Measurements from ENCODE around the gene TBC1D22A.

GRCh38 chr22:46907241-46908215 lies 145.1 kb downstream of the TBC1D22A start:
- TF ChIP-seq CTCF (IDR thresholded peaks at IDR 0.05): no peak
- no peak for TF ChIP-seq TEAD4 (IDR thresholded peaks at IDR 0.05; ENCODE audit: borderline replicate concordance, insufficient read depth)
- no peak for TF ChIP-seq FOXM1 (IDR thresholded peaks at IDR 0.05; ENCODE audit: low read depth)
- no peak for TF ChIP-seq EZH2phosphoT487 (IDR thresholded peaks at IDR 0.05; ENCODE audit: borderline replicate concordance, low read depth)
- no peak for TF ChIP-seq POLR2AphosphoS5 (IDR thresholded peaks at IDR 0.05; ENCODE audit: low read depth, low read length)
- no peak for TF ChIP-seq USF2 (IDR thresholded peaks at IDR 0.05; ENCODE audit: borderline replicate concordance, low read depth, low read length)
- TF ChIP-seq FOXJ3 (CRISPR knock-in tag; IDR thresholded peaks at IDR 0.05): no peak
- TF ChIP-seq JUND (IDR thresholded peaks at IDR 0.05): no peak
- no peak for TF ChIP-seq MAX (IDR thresholded peaks at IDR 0.05; ENCODE audit: low read depth)
- no peak for TF ChIP-seq PBX3 (IDR thresholded peaks at IDR 0.05)
- TF ChIP-seq TAF1 (IDR thresholded peaks at IDR 0.05; ENCODE audit: borderline replicate concordance, low read depth, low read length): no peak
- TF ChIP-seq RCOR1 (IDR thresholded peaks at IDR 0.05; ENCODE audit: low read length): no peak
- no peak for TF ChIP-seq SMC3 (IDR thresholded peaks at IDR 0.05; ENCODE audit: low read depth, low read length)
- no peak for TF ChIP-seq FOSL2 (IDR thresholded peaks at IDR 0.05; ENCODE audit: borderline replicate concordance, low read depth)
